Measurements from ENCODE around the gene AUNIP. TPM values are rescaled to one million over a fixed set of nuclear protein-coding genes. Genes with fewer than 3 reads are reported as not detected.

Gene AUNIP, protein sequence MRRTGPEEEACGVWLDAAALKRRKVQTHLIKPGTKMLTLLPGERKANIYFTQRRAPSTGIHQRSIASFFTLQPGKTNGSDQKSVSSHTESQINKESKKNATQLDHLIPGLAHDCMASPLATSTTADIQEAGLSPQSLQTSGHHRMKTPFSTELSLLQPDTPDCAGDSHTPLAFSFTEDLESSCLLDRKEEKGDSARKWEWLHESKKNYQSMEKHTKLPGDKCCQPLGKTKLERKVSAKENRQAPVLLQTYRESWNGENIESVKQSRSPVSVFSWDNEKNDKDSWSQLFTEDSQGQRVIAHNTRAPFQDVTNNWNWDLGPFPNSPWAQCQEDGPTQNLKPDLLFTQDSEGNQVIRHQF
- total RNA-seq: 1.7 and 5.6 TPM in 2 replicates

DNA sequence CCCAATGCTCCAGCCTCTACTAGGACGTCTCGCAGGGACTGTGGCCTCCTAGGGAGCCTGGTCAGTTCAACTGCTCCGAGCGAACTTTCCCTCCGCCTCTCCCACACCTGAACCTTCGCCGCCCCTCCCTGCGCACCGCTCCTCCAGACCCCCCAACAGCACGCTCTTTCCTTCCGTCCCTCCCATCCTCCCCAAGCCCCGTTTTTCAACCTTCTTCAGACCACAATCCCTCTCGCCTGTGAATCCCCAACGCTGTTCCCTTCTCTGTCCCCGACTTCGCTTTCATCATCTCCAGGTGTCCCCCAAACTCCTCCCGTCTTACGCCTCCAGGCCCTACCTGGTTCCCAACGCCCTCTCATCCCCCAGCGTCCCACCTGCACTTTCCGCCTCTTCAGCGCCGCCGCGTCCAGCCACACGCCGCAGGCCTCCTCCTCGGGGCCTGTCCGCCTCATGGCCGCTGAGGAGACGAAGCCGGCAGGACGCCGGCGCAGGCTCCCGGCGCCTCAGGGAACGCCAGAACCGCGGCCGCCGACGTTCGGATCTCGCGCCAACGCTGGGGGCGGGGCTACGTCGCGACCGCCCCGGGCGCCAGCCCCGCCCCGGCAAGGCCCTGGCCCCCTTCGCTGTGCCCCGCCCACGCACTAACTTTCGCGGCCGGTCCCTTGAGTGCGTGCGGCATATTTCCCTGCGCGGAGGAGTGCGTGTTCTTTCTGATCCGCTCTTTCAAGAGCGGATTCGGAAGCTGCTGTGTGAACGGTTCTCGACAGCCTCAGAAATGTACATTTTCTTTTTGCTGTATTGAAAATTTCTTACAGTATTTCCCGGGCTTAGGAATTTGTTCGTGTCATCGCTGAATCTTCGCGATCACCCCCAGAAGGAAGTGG, at the start of gene AUNIP:
Gene AUNIP (minus strand): TSS at position 552 of the 884 bp plus-strand sequence. CDS start 100 bp downstream, at position 452.

GRCh38 chr1:25905680-25906643, 46.7 kb upstream of the AUNIP start, which contains the start of gene STMN1:
STMN1 (minus strand) TSS chr1:25906419; CDS start chr1:25904676, 1,743 bp downstream.

DNA sequence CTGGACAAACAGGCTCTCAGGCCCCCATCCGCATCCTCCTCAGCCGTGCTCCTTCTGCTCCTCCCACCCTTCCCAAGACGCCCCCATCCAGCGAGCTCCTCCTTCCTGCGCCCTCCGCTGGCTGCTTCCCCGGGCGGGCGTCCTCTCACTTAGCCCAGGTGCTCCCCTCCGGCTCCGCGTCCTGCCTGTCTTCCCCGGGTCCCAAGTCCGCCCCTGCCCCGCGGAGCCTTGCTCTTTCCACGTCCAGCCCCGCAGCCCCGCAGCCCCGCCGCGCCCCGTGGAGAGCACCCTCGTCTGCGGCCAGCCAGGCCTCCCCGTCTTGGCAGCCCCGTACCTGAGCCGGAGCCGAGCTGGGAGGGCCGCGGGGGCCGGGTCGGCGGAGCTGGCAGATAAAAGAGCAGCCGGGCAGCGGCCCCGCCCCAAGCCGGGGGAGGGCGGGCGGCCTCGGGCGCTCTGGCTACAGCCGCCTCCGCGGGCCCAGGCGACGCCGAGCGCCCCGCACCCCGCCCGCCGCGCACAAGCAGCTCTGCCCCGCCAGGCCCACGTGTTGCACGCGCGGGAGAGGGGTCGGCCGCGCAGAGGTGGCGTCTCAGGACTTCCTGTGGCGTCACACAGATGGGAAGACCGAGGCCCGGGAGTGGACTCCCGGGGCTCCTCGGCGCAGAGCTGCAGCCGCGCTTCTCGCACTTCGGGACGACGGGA, 16.0 kb upstream of the AUNIP start, which contains the start of gene PAQR7:
Gene PAQR7 (minus strand): TSS at position 555 of the 702 bp plus-strand sequence. CDS start 11,869 bp downstream, outside the sequence.

GRCh38 chr1:25819491-25820246, 39.6 kb downstream of the AUNIP start, which contains the start of gene MTFR1L:
MTFR1L (plus strand) TSS chr1:25819954; CDS start chr1:25823105, 3,151 bp downstream.

DNA sequence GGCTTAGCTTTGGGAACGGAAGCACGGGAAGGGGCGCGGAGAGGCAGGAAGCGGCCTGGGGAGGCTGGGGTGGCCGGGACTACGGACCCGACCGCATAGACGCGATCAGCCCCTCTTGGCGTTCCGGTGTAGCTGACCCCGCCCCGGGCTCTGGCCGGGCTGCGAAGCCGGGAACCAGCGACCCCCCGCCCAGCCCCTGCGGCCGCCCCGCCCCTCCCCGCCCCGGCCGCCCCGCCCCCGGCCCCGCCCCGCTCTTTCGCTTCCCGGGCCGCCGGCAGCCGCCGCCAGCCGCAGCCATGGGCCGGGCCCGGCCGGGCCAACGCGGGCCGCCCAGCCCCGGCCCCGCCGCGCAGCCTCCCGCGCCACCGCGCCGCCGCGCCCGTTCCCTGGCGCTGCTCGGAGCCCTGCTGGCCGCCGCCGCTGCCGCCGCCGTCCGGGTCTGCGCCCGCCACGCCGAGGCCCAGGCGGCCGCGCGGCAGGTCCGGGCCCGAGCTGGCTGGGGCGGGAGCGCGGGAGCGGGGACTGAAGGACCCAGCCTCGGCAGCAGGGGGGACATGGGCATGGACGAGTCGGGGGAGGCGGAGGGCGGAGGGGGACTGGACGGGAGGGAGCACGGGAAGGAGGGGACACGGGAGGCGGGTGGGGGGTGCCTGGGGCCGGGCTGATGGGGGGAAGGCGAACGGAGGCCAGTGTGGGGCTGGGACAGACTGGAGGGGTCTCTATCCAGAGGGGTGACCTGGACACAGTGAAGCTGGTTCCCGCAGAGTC, 59.1 kb downstream of the AUNIP start, which contains the start of gene SELENON:
Gene SELENON (plus strand): TSS at position 259 of the 768 bp plus-strand sequence. CDS start 38 bp downstream, at position 297.

Other genes with a start within 250 kb of the AUNIP start
- 2.4 and 12.2 TPM in 2 replicates for gene MAN1C1, start 242.7 kb downstream of the AUNIP start, total RNA-seq
- 14.3 and 22.9 TPM in 2 replicates for gene SELENON, start 59.3 kb downstream of the AUNIP start, total RNA-seq
- 32.1 and 34.2 TPM in 2 replicates for gene MTFR1L, start 39.5 kb downstream of the AUNIP start, total RNA-seq
- gene PAQR7, start 16.3 kb upstream of the AUNIP start, total RNA-seq: 8.0 and 9.6 TPM in 2 replicates
- gene STMN1, start 47.0 kb upstream of the AUNIP start, total RNA-seq: 72.4 and 192 TPM in 2 replicates
- gene PAFAH2, start 138.6 kb upstream of the AUNIP start, total RNA-seq: 7.7 and 9.4 TPM in 2 replicates
- gene EXTL1, start 162.3 kb upstream of the AUNIP start, total RNA-seq: 0.44 and 0.75 TPM in 2 replicates
- gene SLC30A2, start 186.7 kb upstream of the AUNIP start, total RNA-seq: not detected in 2 replicates
- gene TRIM63, start 208.2 kb upstream of the AUNIP start, total RNA-seq: 0.11 and 0.25 TPM in 2 replicates